ENCODE results near the gene ELP5.

ELP5 gene

DNA sequence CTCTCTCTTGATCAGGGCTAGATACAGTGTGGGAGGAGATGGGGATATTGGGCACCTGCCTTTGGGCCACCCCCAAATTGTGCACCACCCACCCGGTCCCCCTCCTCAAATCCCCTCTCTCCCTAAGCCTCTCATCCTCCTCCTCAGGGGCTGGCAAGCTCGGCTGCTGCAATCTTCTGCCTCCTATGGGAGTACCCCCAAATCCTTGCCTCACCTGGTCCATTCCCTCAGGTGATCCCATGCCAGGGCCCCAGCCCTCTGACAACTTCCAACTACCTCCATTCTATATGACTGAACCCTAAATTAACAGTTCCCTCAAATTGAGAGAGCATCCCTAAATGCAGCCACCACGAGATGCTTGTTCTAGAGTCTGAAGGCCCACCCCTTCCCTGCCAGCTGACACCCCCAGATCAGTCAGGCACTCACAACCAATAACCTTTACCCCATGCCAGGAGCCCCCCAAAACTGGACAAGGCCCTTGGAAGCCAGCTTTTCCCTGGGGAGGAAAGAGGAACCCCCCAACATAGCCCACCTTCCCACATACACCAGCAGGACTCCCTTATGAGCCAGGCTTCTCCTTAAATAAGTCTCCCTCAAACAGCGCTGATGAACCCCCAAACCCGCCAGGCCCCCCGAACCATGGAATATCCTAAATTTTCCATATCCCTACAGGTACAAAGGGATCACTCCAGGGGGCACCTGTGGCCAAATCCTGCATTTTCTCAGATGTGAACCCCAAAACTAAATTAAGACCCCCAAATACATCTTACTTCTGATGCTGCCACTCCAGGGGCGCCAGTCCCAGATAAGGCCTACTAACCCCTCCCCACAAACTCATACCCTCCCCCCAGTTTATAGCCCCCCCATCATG, 35.5 kb upstream of the ELP5 start:
- Histone ChIP-seq H3K27me3 (ENCODE audit: insufficient read depth, poor library complexity, severe bottlenecking) (no peaks in the 10 kb centered on the region), H3K4me3 (replicated peaks; ENCODE audit: insufficient read depth, low read length) (peak overlapping the region; percentile 36), H3K27ac (replicated peaks) (no peak overlapping the region)
- TF ChIP-seq GABPA (IDR thresholded peaks at IDR 0.05; ENCODE audit: low read depth) (no peak), SPI1 (IDR thresholded peaks at IDR 0.05; ENCODE audit: borderline replicate concordance, low read depth) (no peak), POLR2AphosphoS5 (IDR thresholded peaks at IDR 0.05; ENCODE audit: low read depth) (no peak)
- TF ChIP-seq, protein P1, sequence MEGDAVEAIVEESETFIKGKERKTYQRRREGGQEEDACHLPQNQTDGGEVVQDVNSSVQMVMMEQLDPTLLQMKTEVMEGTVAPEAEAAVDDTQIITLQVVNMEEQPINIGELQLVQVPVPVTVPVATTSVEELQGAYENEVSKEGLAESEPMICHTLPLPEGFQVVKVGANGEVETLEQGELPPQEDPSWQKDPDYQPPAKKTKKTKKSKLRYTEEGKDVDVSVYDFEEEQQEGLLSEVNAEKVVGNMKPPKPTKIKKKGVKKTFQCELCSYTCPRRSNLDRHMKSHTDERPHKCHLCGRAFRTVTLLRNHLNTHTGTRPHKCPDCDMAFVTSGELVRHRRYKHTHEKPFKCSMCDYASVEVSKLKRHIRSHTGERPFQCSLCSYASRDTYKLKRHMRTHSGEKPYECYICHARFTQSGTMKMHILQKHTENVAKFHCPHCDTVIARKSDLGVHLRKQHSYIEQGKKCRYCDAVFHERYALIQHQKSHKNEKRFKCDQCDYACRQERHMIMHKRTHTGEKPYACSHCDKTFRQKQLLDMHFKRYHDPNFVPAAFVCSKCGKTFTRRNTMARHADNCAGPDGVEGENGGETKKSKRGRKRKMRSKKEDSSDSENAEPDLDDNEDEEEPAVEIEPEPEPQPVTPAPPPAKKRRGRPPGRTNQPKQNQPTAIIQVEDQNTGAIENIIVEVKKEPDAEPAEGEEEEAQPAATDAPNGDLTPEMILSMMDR (IDR thresholded peaks at IDR 0.05; ENCODE audit: insufficient read depth, low read length), result no peak
- TF ChIP-seq, protein P2, sequence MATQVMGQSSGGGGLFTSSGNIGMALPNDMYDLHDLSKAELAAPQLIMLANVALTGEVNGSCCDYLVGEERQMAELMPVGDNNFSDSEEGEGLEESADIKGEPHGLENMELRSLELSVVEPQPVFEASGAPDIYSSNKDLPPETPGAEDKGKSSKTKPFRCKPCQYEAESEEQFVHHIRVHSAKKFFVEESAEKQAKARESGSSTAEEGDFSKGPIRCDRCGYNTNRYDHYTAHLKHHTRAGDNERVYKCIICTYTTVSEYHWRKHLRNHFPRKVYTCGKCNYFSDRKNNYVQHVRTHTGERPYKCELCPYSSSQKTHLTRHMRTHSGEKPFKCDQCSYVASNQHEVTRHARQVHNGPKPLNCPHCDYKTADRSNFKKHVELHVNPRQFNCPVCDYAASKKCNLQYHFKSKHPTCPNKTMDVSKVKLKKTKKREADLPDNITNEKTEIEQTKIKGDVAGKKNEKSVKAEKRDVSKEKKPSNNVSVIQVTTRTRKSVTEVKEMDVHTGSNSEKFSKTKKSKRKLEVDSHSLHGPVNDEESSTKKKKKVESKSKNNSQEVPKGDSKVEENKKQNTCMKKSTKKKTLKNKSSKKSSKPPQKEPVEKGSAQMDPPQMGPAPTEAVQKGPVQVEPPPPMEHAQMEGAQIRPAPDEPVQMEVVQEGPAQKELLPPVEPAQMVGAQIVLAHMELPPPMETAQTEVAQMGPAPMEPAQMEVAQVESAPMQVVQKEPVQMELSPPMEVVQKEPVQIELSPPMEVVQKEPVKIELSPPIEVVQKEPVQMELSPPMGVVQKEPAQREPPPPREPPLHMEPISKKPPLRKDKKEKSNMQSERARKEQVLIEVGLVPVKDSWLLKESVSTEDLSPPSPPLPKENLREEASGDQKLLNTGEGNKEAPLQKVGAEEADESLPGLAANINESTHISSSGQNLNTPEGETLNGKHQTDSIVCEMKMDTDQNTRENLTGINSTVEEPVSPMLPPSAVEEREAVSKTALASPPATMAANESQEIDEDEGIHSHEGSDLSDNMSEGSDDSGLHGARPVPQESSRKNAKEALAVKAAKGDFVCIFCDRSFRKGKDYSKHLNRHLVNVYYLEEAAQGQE (IDR thresholded peaks at IDR 0.05; ENCODE audit: insufficient replicate concordance, low read depth), result no peak
- DNase-seq (ENCODE audit: low read depth in 1 of 2, low spot score in 1 of 2), result no peak

DNA sequence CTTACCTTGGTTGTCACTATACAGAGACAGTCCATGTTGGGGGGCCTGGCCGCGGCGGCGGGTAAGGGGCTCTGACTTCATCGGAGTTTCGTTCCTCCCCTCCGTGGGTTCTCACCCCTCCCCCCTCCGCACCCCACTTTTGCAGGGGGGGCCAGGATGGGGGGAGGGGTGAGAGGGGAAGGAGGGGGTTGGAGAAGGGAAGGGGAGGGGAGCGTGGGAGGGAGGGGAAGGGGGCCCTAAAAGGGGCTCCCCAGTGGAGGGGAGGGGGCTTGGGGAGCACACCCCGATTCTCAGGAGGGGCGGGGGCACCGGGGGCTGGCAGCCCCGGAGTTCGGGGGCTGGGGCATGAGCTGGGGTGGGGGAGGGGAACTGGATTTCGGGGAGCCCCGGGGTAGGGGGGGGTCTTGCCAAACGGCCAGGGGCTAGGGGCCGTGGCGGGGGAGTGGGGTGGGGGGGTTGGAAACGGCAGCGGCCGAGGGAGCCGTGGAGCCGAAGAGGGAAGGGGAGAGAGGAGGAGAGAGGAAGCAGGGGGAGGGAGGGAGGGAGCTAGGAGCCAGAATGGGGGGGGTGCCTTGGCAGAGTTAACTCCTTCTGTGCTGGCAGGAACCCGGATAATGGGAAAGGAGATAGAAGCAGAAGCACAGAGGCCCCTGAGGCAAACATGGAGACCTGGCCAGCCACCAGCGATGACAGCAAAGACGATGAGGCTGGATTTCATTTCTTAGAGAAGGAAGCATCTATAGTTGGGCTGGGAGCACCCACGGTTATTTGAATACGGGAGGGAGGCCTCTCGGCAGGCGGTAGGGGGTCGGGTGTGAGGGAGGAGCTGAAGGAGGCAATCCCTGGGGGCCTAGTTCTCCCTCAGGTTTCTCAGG, 34.7 kb upstream of the ELP5 start:
- Histone ChIP-seq H3K4me3 (replicated peaks; ENCODE audit: insufficient read depth, low read length) (peak overlapping the region; percentile 36), H3K27me3 (ENCODE audit: insufficient read depth, poor library complexity, severe bottlenecking) (no peaks in the 10 kb centered on the region), H3K27ac (replicated peaks) (peak overlapping the region; percentile 25; the same call in 1 of the 2 replicates)
- peak in 1 of 2 experiments; percentile 15 for DNase-seq (ENCODE audit: low read depth in 1 of 2, low spot score in 1 of 2)
- TF ChIP-seq SPI1 (IDR thresholded peaks at IDR 0.05; ENCODE audit: borderline replicate concordance, low read depth) (no peak), POLR2AphosphoS5 (IDR thresholded peaks at IDR 0.05; ENCODE audit: low read depth) (no peak), GABPA (IDR thresholded peaks at IDR 0.05; ENCODE audit: low read depth) (no peak)
- TF ChIP-seq, protein P2 (IDR thresholded peaks at IDR 0.05; ENCODE audit: insufficient replicate concordance, low read depth), result no peak
- TF ChIP-seq, protein P1 (IDR thresholded peaks at IDR 0.05; ENCODE audit: insufficient read depth, low read length), result no peak

DNA sequence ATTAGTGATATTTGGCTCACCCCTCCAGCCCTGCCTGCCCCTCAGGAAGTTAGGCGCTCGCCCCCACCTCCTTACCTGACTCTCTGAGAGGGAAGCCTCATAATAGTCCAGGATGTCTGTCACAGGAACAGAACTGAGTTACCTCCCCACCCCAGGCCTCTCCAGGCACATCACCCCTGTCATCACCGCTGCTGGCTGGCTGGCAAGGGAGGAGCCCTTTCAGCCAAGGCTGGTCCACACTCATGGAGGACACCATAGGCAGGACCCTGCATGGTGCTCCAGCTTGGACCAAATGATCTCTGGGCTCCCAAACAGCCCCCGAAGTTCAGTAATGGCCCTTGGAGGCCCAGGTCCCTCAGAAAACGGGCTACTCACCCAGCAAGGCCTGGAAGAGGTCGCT, 33.8 kb upstream of the ELP5 start:
- no peak for TF ChIP-seq POLR2AphosphoS5 (IDR thresholded peaks at IDR 0.05; ENCODE audit: low read depth)
- TF ChIP-seq SPI1 (IDR thresholded peaks at IDR 0.05; ENCODE audit: borderline replicate concordance, low read depth), result no peak
- TF ChIP-seq, protein P2 (IDR thresholded peaks at IDR 0.05; ENCODE audit: insufficient replicate concordance, low read depth), result no peak
- TF ChIP-seq GABPA (IDR thresholded peaks at IDR 0.05; ENCODE audit: low read depth), result no peak
- TF ChIP-seq, protein P1 (IDR thresholded peaks at IDR 0.05; ENCODE audit: insufficient read depth, low read length), result no peak
- Histone ChIP-seq H3K27me3 (ENCODE audit: insufficient read depth, poor library complexity, severe bottlenecking) (no peaks in the 10 kb centered on the region), H3K4me3 (replicated peaks; ENCODE audit: insufficient read depth, low read length) (no peak overlapping the region), H3K27ac (replicated peaks) (no peak overlapping the region; the same call in 1 of the 2 replicates)
- no peak for DNase-seq (ENCODE audit: low read depth in 1 of 2, low spot score in 1 of 2)
